ENCODE measurements around the gene LBP.
"Not testable (repeated sequence)": the region's sequence is repeated elsewhere in the genome, so short reads cannot be mapped to it uniquely, and the experiment has no call there.

LBP gene

GRCh38 chr20:38402089-38402488 is 55.8 kb downstream of the LBP start:
- no peak for DNase-seq

- DNase-seq: no peak
Measured at GRCh38 chr20:38402816-38403215, 56.5 kb downstream of the LBP start.

GRCh38 chr20:38404016-38404415 is 57.7 kb downstream of the LBP start:
- no peak for DNase-seq

GRCh38 chr20:38405132-38405531 is 58.9 kb downstream of the LBP start:
- DNase-seq: no peak

GRCh38 chr20:38406476-38406875 is 60.2 kb downstream of the LBP start:
- DNase-seq: no peak

- DNase-seq: no peak
Measured at GRCh38 chr20:38407321-38407720, 61.0 kb downstream of the LBP start.

- DNase-seq: not testable (repeated sequence)
Measured at GRCh38 chr20:38407822-38408221, 61.5 kb downstream of the LBP start.

- DNase-seq: no peak
Measured at GRCh38 chr20:38412877-38413577, 66.7 kb downstream of the LBP start.

- DNase-seq: no peak
Measured at GRCh38 chr20:38414769-38415450, 68.6 kb downstream of the LBP start.

- peak; percentile 62 for DNase-seq
Measured at GRCh38 chr20:38418509-38419204, 72.4 kb downstream of the LBP start.

GRCh38 chr20:38420388-38421085 is 74.3 kb downstream of the LBP start:
- DNase-seq: peak; percentile 49

- no peak for DNase-seq
Measured at GRCh38 chr20:38421915-38422314, 75.6 kb downstream of the LBP start.

- DNase-seq: no peak
Measured at GRCh38 chr20:38423541-38423940, 77.3 kb downstream of the LBP start.

GRCh38 chr20:38424401-38424800 is 78.1 kb downstream of the LBP start:
- DNase-seq: no peak

GRCh38 chr20:38426006-38426897 is 80.0 kb downstream of the LBP start:
- DNase-seq: peak; percentile 64
